GM19467 (cell line): Measurements from ENCODE around the gene RCC2.
"Not testable (repeated sequence)": the region's sequence is repeated elsewhere in the genome, so short reads cannot be mapped to it uniquely, and the experiment has no call there.

Experiments used
- ATAC-seq: cut with Tn5 transposase; IDR thresholded peaks from one replicate; pipeline ENCODE4 v1.9.1; 2021; ENCODE audit warnings: mild to moderate bottlenecking, moderate library complexity; ENCODE audit not compliant: unreplicated experiment

Gene RCC2

DNA sequence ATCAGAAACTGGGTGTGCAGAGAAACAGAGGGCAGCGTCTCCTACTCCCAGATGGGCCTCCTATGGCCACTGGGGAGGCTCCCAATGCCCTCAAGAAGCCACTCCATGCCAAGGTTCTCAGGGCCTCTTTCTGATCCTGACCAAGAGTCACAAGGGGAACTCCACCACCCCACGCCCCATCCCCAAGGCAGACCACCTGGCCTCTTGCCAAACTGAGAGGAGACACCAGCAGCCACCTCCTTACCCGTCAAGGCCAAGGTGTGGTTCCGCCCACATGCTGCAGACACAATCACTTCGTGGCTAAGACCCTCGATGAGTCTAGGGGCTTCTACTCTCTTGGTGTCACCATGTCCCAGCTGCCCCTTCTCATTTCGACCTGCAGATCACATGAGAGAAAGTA, 17.0 kb downstream of the RCC2 start:
- ATAC-seq, result no peak

DNA sequence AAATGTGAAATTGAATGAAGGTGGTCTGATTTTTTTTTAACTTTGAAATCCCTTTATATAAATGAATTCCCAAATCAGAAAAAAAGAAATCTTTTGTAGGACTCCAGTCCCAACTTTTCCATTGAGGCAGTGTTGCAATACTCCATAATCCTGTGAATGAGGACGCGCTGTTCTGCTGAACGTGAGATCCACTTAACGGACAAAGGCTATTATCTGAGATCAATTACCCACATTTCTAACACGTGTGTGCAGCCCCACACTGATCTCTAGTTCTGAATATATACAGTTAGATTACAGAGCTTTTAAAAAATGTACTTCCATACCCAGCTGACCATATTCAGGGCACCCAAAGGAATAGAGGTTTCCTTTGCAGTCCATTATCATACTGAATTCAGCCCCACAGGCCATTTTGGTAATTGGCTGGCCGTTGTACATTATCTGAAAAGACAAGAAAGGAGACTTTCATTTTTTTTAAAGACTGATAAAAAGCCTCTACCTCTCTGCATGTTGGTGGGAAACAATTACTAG, 19.0 kb downstream of the RCC2 start:
- no peak for ATAC-seq

DNA sequence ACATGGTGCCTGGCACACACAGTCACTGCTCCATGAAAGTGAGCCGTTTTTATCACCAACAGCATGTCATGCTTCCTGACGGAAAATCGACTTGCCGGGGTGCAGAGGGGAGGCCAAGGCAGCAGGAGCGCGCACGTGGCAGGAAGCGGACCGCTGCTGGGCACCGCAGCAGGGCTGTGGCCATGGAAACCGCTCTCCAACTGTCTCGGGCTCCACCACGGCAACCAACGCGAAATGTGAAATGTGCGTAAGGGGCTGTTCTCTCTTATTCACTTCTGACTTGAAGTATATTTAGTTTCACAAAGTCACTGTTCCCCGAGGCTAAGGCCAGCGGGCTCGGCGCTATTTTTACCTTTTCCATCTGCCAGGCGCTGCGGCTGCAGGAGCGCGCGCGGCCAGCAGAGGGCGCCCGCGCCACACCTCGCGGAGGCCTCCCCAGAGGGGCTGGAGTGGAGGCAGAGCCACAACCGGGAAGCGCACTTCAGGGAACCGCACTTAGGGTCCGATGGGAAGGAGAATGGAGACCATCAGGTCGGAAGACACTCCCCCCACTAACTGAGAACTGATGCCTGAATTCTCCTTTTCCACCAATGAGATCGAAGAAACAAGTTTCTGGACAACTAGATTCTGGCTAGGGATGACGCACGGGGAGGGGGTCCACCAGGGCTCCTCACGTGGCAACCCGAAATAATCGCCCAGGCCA, 19.7 kb downstream of the RCC2 start:
- no peak for ATAC-seq

DNA sequence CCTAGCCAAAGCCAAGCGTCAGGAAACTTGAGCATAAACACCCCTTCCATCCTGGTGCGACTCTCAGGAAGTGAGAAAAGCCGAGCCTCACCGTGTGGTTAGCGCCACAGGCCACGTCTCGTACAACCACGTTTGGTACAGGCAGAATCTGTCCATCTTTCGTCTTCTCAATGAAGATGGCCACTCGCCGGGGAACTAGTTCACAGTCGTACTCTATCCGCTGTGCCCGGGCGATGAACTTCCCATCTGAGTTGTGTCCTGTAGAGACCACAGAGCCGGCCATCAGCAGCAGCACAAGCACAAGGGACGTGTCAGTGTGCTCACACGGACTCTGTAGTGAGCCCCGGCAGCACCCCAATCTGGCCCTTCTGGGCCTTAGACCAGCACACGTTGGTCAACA, 23.1 kb downstream of the RCC2 start:
- no peak for ATAC-seq

DNA sequence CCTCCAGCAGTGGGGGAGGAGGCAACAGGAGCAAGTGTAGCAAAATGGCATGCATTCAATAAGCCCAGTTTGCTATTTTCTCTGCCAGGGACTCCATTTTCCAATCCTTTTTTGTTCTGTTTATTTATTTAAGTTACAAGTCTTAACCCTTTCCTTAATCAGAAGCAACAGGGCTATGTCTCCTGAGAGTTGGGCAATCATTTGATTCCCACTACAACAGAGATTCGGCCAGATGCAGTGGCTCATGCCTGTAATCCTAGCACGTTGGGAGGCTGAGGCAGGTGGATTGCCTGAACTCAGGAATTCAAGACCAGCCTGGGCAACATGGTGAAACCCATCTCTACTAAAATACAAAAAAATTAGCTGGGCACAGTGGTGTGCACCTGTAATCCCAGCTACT, 25.5 kb downstream of the RCC2 start:
- ATAC-seq, result no peak

DNA sequence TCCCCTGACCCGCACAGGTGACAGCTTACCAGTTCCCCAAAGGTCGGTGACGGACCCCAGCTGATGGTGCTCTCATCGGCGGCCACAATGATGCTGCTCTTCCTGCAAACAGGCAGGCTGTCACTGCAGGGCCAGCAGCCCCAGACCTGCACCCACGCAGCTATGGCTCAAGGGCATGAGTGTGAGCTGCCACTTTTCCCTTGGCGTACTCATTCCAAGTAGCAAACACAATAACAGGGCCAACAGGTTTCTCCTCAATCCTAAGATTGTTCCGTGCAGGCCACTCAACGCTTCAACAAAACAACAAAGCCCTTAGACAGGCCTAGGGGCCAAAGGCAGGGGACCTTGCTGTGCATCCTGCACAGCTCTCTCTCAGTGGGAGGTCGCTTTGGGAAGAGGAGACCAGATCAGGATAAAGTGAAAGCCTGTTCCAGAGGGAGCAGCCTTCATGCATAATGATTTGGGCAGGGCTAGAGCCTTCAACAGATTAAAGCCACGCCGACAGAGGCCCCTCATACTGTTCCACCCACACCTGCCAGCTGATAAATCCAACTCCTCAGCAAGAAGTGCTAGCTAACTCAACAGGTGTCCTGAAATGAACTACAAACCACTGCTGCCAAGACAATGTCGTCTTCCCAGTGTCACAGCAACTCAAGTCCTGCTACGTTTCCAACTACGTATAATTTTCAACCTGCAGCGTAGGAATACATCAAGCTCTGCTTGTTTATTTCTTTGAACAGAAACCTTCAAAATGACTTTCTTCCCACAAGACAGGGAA, 27.2 kb downstream of the RCC2 start:
- ATAC-seq, result no peak

DNA sequence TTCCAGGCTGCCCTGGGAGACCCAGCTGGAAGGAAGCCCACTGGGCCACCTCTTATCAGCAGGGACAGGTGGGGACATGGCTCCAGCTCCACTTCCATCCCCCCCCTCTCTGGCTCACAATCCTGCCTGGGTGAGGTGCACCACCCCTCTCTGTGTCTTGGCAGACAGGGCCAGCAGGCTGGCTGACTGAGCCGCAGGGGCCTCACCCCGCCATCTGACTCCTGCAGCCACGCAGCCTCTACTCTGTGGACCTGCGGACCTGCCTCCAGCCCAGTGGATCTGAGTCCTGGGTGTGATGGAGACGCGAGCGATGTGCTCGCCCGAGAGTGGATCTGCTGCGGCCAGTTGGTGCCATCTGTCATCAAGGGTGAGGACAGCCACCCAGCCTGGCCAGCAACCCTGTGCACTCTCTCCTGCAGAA, 30.1 kb downstream of the RCC2 start:
- no peak for ATAC-seq

DNA sequence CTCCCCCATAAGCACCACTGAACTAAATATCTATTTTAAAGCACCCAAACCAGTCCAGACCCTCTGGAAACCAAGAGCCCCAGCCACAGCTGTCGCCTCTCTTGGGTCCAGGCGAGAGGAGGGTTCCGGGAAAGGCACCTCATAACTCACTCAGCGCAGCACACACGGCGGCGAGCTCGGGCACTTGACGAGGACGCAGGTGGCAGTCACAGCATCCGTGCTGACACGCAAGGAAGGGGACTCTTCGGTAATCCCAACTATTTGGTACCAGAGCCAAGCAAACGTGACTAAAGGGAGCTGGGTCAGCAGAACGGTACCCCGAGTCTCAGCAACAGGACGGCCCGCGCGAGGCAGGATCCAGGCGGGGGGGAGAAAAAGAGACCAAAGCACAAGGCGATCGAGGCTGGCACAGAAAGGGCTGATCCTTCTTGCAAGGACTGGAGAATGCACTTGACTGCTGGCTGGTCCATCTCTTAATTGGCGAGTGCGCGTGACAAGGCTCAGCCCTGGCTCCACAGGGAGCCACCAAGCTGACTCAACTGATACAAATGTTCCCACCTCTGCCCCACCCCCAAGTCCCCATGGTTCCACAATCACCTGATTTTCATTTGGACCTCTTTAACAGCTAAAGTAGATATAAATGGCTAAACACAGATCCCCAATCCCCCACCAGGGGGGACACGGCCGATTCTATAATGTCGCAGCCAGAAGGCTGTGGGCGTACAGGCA, 31.5 kb downstream of the RCC2 start:
- ATAC-seq, result not testable (repeated sequence)

DNA sequence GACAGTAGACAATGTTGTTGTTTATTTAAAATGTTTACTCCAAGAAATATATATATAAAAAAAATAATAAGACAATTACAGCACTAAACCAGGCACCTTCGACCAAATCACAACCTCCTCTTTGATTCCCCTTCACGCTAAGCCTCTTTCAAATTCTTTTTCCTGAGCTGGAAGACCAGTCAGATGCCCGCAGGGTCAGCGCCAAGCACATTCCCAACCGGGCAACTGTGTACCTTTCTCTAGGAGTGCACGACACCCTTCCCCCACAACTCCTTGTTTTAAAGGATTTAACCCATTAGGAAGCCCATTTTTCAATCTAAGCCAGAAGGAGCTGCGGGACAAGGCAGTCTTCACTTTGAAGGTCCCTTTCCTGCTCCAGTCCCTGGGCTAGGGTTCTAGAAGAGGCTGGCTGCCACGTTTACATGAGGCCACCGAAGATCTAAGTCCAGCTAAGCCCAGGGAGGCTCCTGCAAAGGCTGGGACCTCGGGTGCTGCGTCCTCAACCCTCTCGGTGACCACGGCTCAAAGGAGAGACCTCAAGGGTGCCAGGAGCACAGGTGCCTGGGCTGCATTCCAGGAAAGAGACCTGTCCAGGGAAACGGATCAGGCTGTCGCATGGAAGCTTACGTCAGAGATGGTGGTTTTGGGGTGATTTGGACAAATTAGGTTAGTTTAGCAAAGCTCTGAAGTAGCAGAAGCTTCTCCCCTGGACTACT, 32.6 kb downstream of the RCC2 start:
- not testable (repeated sequence) for ATAC-seq

DNA sequence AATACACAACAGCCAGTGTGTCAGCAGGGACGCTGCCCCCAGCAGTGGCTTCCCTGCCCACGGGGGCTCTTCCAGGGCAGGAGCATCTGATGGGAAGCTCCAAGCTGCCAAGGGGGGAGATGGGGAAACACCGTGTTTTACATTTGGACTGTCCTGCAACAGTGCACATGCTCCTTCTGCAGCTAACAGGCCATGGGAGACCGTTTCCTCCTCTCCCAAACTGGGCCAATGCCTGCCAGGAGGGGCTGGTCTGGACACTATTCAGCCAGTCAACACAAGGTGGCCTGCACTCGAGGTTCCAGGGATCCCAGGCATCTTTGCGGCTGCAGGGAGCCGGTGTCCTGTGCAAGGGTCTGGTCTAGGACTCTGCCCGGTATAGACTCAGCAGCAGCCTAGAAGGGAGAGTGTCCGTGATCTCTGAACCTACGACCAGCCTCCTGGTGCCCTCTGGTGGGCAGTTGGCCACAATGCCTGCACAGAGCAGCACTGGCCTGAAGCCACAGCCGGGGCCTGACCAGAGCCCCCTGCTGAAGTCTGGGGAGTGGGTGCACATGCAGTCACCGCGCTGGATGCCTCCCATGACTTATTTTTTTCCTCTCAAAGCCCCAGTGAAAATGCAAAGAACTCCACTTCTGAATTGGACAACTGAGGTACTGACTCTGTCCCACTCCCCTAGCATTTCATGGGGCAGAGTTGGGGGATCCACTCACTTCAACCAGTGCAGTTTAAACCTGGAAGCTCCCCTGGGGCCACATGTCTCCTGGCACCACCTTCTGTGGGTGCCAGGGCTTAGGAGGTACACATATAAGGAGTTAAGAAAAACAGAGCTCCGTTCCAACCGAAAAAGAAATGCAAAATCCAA, 33.3 kb downstream of the RCC2 start:
- peak; percentile 51 for ATAC-seq

DNA sequence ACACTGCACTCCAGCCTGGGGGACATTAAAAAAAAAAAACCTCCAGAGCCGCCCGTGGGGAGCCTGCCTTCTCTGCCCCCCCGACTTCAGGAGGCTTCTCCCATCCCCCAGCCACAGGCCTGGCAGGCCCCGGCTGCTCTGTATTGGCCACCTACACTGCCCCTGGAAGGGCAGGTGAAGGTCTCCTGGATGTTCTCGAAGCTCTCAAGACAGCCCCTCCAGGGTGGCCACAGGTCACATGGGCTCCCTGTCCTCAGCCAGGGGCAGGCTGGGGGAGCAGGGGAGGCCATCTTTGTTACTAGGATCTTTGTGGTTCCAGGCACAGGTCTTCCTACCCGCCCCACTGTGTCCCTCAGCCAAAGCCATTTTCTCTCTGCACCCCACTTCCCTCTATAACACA, 34.7 kb downstream of the RCC2 start:
- ATAC-seq, result no peak

DNA sequence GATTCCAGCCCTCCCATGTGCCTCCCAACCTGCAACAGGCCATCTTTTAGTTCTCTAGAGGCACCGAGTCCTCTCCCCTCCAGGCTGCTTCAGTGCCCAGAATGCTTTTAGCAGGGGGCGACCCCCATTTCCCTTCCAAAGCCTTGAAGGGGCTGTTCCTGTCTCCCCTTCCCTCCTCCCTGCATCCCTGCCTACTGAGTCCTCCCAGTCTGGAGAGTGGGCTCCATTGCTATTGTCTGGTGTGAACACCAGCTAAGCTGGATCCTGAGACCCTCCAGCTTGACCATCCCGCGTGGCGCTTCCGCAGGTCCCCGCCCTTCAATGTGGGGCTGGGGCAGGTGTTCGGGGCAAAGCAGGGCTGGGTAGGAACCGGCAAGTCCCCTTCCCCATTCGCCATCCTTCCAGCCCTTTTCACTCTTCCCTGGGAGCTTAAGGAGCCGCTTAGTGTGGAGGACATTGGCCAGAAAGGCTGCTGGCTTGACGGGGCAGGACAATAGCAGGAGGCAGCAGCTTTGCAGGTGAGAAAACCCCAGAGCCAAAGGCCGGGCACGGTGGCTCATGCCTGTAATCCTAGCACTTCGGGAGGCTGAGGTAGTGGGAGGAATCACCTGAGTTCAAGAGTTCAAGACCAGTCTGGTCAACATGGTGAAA, 35.3 kb downstream of the RCC2 start:
- ATAC-seq, result no peak

DNA sequence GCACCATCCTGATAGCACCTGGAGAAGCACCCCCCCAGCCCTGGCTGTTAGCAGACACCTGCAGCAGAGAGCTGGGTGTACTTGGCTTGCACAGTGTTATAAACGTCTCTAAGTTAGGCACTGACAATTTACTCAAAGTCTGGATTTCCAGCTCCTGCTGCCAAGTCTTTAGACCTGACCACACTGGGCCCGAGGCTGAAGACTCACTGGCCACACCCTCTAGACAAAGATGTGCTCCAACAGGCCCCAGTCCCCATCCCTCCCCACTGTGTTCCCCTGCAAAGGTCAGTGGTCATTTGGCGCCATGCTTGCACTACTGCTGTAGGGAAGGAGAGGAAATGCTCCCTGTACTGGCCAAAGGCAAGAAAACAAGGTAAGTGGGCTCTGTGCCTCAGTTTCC, 36.4 kb downstream of the RCC2 start:
- ATAC-seq, result no peak

DNA sequence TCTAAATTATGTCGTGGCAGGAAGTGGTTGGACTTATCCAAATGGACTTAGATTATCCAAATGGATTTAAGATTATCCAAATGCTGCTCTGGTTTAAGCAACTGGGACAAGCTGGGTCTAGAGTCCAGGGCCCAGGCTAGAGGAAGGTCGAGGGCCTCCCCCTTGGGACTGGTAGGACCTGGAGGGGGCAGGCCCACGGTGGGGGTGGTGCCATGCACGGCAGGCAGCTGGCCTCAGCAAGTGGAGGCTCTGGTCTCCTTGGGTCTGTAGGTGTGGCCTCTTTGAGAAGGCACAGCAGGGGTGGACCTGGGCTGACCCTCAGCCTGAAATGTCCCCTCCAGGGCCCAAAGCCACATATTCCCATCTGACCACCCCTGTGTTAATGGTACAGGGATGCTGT, 37.6 kb downstream of the RCC2 start:
- ATAC-seq, result no peak

DNA sequence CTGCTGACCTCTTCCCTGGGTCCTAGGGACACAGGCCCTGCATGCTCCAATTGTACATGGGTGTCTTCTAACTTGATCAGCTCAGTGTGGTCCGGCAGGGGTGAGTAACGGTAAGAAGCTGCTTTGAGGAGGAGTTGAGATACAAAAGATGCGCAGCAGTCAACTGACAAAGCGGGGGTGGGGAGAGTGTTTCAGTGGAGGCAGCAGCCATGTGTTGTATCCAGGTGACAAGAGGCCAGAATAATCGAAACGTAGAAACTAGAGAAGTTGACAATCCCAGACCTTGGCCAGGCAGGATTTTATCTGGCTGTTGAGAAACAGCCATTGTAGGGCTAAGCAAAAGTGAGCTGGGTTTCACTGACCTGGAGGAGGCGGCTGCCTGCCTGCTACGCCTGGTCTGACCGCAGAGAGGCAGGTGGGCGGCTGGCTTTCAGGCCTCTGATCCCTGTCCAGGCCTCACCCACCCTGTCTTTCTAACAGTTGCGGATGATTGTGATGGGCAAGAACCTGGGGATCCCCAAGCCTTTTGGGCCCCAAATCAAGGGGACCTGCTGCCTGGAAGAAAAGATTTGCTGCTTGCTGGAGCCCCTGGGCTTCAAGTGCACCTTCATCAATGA, 38.6 kb downstream of the RCC2 start:
- no peak for ATAC-seq

DNA sequence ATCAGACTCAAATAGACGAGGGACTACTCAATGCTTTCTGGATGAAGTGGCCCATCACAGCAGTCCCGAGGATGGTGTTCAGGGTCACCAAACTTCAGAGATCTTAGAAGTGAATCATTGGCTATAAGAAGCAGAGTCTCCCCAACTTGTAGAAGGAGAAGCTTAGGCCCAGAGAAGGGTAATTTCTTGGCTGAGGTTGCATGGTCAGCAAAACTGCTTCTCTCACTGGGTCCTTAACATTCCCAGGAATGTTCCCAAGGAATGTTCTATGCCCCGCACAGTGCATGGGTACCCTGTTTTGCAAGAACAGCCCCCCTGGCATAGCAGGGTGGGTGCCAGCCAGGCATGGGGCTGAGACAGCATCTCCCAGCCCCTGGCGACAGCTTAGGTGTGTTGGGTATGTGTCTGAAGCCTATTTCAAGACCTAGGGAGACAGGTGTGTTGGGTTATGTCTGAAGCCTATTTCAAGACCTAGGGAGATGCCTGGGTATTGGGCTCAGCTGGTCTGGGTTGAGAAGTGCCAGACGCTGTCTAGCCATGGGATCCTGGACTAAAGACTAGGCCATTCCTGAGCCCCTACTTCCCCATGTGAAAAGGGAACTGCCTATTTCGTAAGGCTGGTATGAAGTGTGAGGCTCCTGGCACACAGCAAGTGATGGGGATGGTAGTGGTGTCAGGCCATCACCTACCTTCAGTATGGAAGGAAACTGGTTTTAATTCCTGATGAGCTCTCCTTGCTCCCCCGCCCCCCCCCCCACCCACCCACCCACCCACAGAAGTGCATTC, 41.4 kb downstream of the RCC2 start:
- no peak for ATAC-seq

DNA sequence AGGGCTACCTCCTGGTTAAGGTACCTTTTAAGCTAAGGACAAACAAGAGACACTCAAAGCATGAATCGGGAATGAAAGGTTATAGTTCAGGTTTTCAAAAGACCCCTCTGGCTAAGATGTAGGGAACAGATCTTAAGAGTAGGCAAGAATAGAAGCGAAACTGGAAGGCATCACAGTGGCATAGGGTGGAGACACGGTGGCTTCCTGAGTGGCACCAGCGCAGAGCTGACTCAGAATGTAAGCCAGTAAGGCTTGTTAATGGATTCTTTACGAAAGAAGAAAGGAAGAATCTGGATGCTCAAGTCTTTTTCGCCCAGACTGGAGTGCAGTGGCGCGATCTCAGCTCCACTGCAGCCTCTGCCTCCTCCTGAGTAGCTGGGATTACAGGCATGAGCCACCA, 46.2 kb downstream of the RCC2 start:
- ATAC-seq, result no peak

DNA sequence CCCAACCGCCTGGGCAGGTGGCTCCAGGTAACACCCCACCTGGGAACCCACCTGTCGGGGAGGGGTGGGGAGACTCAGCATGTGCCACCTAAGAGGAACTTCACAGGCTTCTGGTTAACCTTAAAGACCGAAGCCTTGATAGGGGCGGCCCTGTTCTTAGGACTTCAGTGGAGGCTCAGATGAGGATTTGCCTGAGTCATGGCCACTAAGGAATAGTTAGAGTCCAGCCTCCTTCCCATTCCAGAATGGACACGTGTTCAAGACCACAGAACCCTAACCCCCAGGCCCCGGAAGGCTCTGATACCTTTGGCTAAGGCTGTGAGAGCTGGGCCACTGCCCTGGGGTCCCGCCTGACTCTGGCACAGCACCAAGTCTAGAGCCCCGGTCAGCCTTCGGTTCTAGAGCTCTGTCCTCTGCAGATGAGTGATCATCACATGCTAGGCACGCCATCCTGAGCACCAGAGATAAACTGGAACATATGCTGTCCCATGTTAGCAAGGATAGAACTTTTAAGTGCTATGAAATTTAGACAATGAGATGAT, 47.2 kb downstream of the RCC2 start:
- ATAC-seq, result no peak
